ENCODE results near the gene MFSD2A. TPM values are rescaled to one million over a fixed set of nuclear protein-coding genes. Genes with fewer than 3 reads are reported as not detected.

The MFSD2A gene
- total and polyA plus RNA-seq, 4 donors, result 0.37 to 294 (median 171) TPM

DNA sequence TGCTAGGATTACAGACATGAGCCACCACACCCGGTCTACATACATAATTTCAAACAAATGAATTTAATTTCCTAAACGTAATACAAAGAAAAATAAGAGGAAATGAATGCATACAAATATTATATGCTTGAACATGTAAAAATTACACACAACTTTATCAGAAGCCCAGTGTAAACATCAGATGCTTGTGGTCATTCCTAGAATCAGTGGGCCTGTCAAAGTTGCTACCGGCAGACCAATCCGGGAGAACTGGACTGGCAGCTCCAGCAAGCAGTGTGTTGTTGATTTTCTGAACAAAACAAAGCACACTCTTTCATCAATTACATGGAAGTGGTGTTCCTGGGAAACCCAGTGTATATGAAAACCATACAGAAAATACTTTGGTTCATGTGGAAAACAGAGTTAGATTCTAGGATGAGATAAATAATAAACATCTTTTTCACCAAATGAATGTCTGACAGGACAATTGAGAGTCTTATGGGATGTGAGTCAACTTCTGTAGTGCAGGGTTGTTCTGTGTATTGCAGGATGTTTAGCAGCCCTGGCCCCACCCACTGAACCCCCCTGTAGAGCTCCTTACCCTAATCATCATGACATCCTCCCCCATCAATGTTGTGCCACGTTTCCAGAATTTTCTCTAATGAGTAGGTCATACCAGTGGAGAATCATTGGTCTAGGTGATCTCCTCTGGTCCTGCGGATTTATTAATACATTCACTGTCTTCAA, 33.8 kb downstream of the MFSD2A start:
- 72% methylated on average over 6 of the region's 6 CpGs for WGBS
- Histone ChIP-seq H3K4me3 (ENCODE audit: low read depth in 1 of 3, low read length in 3 of 3) (no peak overlapping the region), H3K27ac (ENCODE audit: low read depth in 1 of 2, low read length in 2 of 2) (no peak overlapping the region), H3K36me3 (ENCODE audit: control insufficient read depth in 4 of 4, insufficient read depth in 3 of 4, low read depth in 1 of 4, low read length in 3 of 4) (no peaks in the 10 kb centered on the region), H3K4me1 (ENCODE audit: control insufficient read depth in 4 of 4, insufficient read depth in 4 of 4, low read length in 3 of 4) (no peaks in the 10 kb centered on the region), H3K9me3 (ENCODE audit: control insufficient read depth in 4 of 4, low read length in 3 of 4) (no peaks in the 10 kb centered on the region), H3K9ac (ENCODE audit: low read depth in 1 of 2, low read length in 2 of 2) (no peak overlapping the region), H3K27me3 (ENCODE audit: control insufficient read depth in 4 of 4, insufficient read depth in 4 of 4, low read length in 3 of 4) (no peaks in the 10 kb centered on the region)
- TF ChIP-seq GABPA (IDR thresholded peaks at IDR 0.05 in 1 of 2, conservative IDR thresholded peaks at IDR 0.05 in 1 of 2) (no peak), JUND (IDR thresholded peaks at IDR 0.05) (no peak), EGR1 (IDR thresholded peaks at IDR 0.05; ENCODE audit: low read depth in 2 of 2) (no peak), RAD21 (IDR thresholded peaks at IDR 0.05) (no peak), NR2F2 (IDR thresholded peaks at IDR 0.05) (no peak), FOXA1 (IDR thresholded peaks at IDR 0.05) (no peak), SP1 (IDR thresholded peaks at IDR 0.05) (no peak)
- TF ChIP-seq, protein P1, sequence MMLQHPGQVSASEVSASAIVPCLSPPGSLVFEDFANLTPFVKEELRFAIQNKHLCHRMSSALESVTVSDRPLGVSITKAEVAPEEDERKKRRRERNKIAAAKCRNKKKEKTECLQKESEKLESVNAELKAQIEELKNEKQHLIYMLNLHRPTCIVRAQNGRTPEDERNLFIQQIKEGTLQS (IDR thresholded peaks at IDR 0.05), result no peak
- TF ChIP-seq, protein P2, sequence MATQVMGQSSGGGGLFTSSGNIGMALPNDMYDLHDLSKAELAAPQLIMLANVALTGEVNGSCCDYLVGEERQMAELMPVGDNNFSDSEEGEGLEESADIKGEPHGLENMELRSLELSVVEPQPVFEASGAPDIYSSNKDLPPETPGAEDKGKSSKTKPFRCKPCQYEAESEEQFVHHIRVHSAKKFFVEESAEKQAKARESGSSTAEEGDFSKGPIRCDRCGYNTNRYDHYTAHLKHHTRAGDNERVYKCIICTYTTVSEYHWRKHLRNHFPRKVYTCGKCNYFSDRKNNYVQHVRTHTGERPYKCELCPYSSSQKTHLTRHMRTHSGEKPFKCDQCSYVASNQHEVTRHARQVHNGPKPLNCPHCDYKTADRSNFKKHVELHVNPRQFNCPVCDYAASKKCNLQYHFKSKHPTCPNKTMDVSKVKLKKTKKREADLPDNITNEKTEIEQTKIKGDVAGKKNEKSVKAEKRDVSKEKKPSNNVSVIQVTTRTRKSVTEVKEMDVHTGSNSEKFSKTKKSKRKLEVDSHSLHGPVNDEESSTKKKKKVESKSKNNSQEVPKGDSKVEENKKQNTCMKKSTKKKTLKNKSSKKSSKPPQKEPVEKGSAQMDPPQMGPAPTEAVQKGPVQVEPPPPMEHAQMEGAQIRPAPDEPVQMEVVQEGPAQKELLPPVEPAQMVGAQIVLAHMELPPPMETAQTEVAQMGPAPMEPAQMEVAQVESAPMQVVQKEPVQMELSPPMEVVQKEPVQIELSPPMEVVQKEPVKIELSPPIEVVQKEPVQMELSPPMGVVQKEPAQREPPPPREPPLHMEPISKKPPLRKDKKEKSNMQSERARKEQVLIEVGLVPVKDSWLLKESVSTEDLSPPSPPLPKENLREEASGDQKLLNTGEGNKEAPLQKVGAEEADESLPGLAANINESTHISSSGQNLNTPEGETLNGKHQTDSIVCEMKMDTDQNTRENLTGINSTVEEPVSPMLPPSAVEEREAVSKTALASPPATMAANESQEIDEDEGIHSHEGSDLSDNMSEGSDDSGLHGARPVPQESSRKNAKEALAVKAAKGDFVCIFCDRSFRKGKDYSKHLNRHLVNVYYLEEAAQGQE (IDR thresholded peaks at IDR 0.05), result no peak
- TF ChIP-seq, protein P3, sequence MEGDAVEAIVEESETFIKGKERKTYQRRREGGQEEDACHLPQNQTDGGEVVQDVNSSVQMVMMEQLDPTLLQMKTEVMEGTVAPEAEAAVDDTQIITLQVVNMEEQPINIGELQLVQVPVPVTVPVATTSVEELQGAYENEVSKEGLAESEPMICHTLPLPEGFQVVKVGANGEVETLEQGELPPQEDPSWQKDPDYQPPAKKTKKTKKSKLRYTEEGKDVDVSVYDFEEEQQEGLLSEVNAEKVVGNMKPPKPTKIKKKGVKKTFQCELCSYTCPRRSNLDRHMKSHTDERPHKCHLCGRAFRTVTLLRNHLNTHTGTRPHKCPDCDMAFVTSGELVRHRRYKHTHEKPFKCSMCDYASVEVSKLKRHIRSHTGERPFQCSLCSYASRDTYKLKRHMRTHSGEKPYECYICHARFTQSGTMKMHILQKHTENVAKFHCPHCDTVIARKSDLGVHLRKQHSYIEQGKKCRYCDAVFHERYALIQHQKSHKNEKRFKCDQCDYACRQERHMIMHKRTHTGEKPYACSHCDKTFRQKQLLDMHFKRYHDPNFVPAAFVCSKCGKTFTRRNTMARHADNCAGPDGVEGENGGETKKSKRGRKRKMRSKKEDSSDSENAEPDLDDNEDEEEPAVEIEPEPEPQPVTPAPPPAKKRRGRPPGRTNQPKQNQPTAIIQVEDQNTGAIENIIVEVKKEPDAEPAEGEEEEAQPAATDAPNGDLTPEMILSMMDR (IDR thresholded peaks at IDR 0.05; ENCODE audit: low read depth, low read length, missing input control), result no peak
- TF ChIP-seq, protein P4, sequence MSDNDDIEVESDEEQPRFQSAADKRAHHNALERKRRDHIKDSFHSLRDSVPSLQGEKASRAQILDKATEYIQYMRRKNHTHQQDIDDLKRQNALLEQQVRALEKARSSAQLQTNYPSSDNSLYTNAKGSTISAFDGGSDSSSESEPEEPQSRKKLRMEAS (IDR thresholded peaks at IDR 0.05), result no peak
- no peak for DNase-seq (ENCODE audit: low spot score)

DNA sequence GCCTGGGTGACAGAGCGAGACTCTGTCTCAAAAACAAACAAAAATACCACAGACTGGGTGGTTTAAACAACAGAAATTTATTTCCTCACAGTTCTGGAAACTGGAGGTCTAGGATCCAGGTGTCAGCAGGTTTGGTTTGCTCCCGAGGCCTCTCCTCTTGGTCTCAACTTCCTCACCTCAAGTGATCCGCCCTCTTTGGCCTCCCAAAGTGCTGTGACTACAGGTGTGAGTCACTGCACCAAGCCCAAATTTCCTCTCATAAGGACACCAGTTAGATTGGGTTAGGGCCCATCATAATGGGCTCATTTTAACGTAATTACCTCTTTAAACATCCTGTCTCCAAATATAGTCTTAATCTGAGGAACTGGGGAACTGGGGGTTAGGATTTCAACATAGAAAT, 35.5 kb downstream of the MFSD2A start:
- Histone ChIP-seq H3K9ac (ENCODE audit: low read depth in 1 of 2, low read length in 2 of 2) (no peak overlapping the region), H3K27me3 (ENCODE audit: control insufficient read depth in 4 of 4, insufficient read depth in 4 of 4, low read length in 3 of 4) (no peaks in the 10 kb centered on the region), H3K9me3 (ENCODE audit: control insufficient read depth in 4 of 4, low read length in 3 of 4) (no peaks in the 10 kb centered on the region), H3K27ac (ENCODE audit: low read depth in 1 of 2, low read length in 2 of 2) (no peak overlapping the region), H3K36me3 (ENCODE audit: control insufficient read depth in 4 of 4, insufficient read depth in 3 of 4, low read depth in 1 of 4, low read length in 3 of 4) (no peaks in the 10 kb centered on the region), H3K4me3 (ENCODE audit: low read depth in 1 of 3, low read length in 3 of 3) (no peak overlapping the region), H3K4me1 (ENCODE audit: control insufficient read depth in 4 of 4, insufficient read depth in 4 of 4, low read length in 3 of 4) (no peaks in the 10 kb centered on the region)
- 88% methylated on average over 4 of the region's 4 CpGs for WGBS
- no peak for DNase-seq (ENCODE audit: low spot score)
- TF ChIP-seq, protein P4 (IDR thresholded peaks at IDR 0.05), result no peak
- TF ChIP-seq, protein P5, sequence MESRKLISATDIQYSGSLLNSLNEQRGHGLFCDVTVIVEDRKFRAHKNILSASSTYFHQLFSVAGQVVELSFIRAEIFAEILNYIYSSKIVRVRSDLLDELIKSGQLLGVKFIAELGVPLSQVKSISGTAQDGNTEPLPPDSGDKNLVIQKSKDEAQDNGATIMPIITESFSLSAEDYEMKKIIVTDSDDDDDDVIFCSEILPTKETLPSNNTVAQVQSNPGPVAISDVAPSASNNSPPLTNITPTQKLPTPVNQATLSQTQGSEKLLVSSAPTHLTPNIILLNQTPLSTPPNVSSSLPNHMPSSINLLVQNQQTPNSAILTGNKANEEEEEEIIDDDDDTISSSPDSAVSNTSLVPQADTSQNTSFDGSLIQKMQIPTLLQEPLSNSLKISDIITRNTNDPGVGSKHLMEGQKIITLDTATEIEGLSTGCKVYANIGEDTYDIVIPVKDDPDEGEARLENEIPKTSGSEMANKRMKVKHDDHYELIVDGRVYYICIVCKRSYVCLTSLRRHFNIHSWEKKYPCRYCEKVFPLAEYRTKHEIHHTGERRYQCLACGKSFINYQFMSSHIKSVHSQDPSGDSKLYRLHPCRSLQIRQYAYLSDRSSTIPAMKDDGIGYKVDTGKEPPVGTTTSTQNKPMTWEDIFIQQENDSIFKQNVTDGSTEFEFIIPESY (IDR thresholded peaks at IDR 0.05), result no peak
- TF ChIP-seq GABPA (IDR thresholded peaks at IDR 0.05 in 1 of 2, conservative IDR thresholded peaks at IDR 0.05 in 1 of 2), result no peak

Measured in liver (tissue), 9 donors.